ENCODE data around the gene APELA.

GRCh38 chr4:164933244-164933643, 56.3 kb downstream of the APELA start:
- no peak for TF ChIP-seq CTCF (IDR thresholded peaks at IDR 0.05; ENCODE audit: low read length)
- no peak for TF ChIP-seq EZH2 (IDR thresholded peaks at IDR 0.05; ENCODE audit: borderline replicate concordance, low read length)

Measured in OCI-LY1 (cell line).